HEK293 (cell line): ENCODE data around the gene NEO1.

ENCODE experiments used
- GFI1B ChIP-seq: fragments of 450-650 bp; formaldehyde crosslinking; IDR thresholded peaks from 2 replicates; pipeline ENCODE4 v1.5.1; 2016; ENCODE audit warnings: missing biosample characterization, missing genetic modification characterization
- GLI2 ChIP-seq: fragments of 450-650 bp; formaldehyde crosslinking; IDR thresholded peaks from 2 replicates; pipeline ENCODE4; 2017; ENCODE audit warnings: missing biosample characterization, missing genetic modification characterization, low read depth, borderline replicate concordance
- GLI4 ChIP-seq: fragments of 450-650 bp; formaldehyde crosslinking; IDR thresholded peaks from 2 replicates; pipeline ENCODE4 v1.5.1; 2016; ENCODE audit warnings: missing biosample characterization, missing genetic modification characterization
- HOXA7 ChIP-seq: sonication (generic); formaldehyde crosslinking; IDR thresholded peaks from 2 replicates; pipeline ENCODE4 v1.8.1; 2022; ENCODE audit warnings: missing genetic modification reagents, borderline replicate concordance
- PRDM2 ChIP-seq: fragments of 450-650 bp; formaldehyde crosslinking; IDR thresholded peaks from 2 replicates; pipeline ENCODE4 v1.5.1; 2016; ENCODE audit warnings: missing biosample characterization, missing genetic modification characterization, borderline replicate concordance
- PRDM6 ChIP-seq: fragments of 450-650 bp; formaldehyde crosslinking; IDR thresholded peaks from 2 replicates; pipeline ENCODE4 v1.5.1; 2017; ENCODE audit warnings: missing biosample characterization, missing genetic modification characterization
- SP3 ChIP-seq: fragments of 450-650 bp; formaldehyde crosslinking; IDR thresholded peaks from 2 replicates; pipeline ENCODE4 v1.5.1; 2016; ENCODE audit warnings: missing biosample characterization, missing genetic modification characterization
- ZBTB10 ChIP-seq: fragments of 450-650 bp; formaldehyde crosslinking; IDR thresholded peaks from 2 replicates; pipeline ENCODE4 v1.5.1; 2016; ENCODE audit warnings: missing biosample characterization, missing genetic modification characterization
- ZNF157 ChIP-seq: fragments of 450-650 bp; formaldehyde crosslinking; IDR thresholded peaks from 2 replicates; pipeline ENCODE4 v1.5.1; 2016; ENCODE audit warnings: missing biosample characterization, missing genetic modification characterization
- ZNF169 ChIP-seq: fragments of 450-650 bp; formaldehyde crosslinking; IDR thresholded peaks from 2 replicates; pipeline ENCODE4 v1.5.1; 2016; ENCODE audit warnings: missing biosample characterization, missing genetic modification characterization
- ZNF211 ChIP-seq: fragments of 450-650 bp; formaldehyde crosslinking; IDR thresholded peaks from 2 replicates; pipeline ENCODE4 v1.5.1; 2016; ENCODE audit warnings: low read depth, missing biosample characterization, missing genetic modification characterization
- ZNF214 ChIP-seq: fragments of 450-650 bp; formaldehyde crosslinking; IDR thresholded peaks from 2 replicates; pipeline ENCODE4 v1.5.1; 2017; ENCODE audit warnings: missing biosample characterization, mild to moderate bottlenecking, missing genetic modification characterization, borderline replicate concordance
- ZNF324 ChIP-seq: fragments of 450-650 bp; formaldehyde crosslinking; IDR thresholded peaks from 2 replicates; pipeline ENCODE4 v1.5.1; 2016; ENCODE audit warnings: missing biosample characterization, missing genetic modification characterization
- ZNF335 ChIP-seq: fragments of 450-650 bp; formaldehyde crosslinking; conservative IDR thresholded peaks from 2 replicates; pipeline ENCODE4 v1.5.1; 2016; ENCODE audit warnings: missing biosample characterization, missing genetic modification characterization
- ZNF473 ChIP-seq: fragments of 450-650 bp; formaldehyde crosslinking; IDR thresholded peaks from 2 replicates; pipeline ENCODE4 v1.5.1; 2017; ENCODE audit warnings: missing biosample characterization, missing genetic modification characterization
- ZNF501 ChIP-seq: fragments of 450-650 bp; formaldehyde crosslinking; IDR thresholded peaks from 2 replicates; pipeline ENCODE4 v1.5.1; 2016; ENCODE audit warnings: missing biosample characterization, missing genetic modification characterization
- ZNF560 ChIP-seq: fragments of 450-650 bp; formaldehyde crosslinking; IDR thresholded peaks from 2 replicates; pipeline ENCODE4 v1.5.1; 2017; ENCODE audit warnings: missing biosample characterization, missing genetic modification characterization, borderline replicate concordance
- ZNF624 ChIP-seq: fragments of 450-650 bp; formaldehyde crosslinking; IDR thresholded peaks from 2 replicates; pipeline ENCODE4 v1.5.1; 2017; ENCODE audit warnings: missing biosample characterization, missing genetic modification characterization
- ZNF626 ChIP-seq: fragments of 450-650 bp; sonication (Bioruptor Pico); formaldehyde crosslinking; IDR thresholded peaks from 2 replicates; pipeline ENCODE4 v1.5.1; 2018; ENCODE audit warnings: missing biosample characterization, missing genetic modification characterization, inconsistent platforms
- ZNF629 ChIP-seq: fragments of 450-650 bp; formaldehyde crosslinking; IDR thresholded peaks from 2 replicates; pipeline ENCODE4 v1.5.1; 2017; ENCODE audit warnings: missing biosample characterization, missing genetic modification characterization
- ZNF658 ChIP-seq: fragments of 450-650 bp; formaldehyde crosslinking; IDR thresholded peaks from 2 replicates; pipeline ENCODE4; 2016; ENCODE audit warnings: missing biosample characterization, missing genetic modification characterization
- ZNF701 ChIP-seq: fragments of 450-650 bp; formaldehyde crosslinking; IDR thresholded peaks from 2 replicates; pipeline ENCODE4 v1.5.1; 2016; ENCODE audit warnings: missing biosample characterization, missing genetic modification characterization
- ZSCAN18 ChIP-seq: fragments of 450-650 bp; formaldehyde crosslinking; IDR thresholded peaks from 2 replicates; pipeline ENCODE4 v1.5.1; 2016; ENCODE audit warnings: missing biosample characterization, missing genetic modification characterization
- TF ChIP-seq, protein P1 (sequence below): fragments of 450-650 bp; formaldehyde crosslinking; IDR thresholded peaks from 2 replicates; pipeline ENCODE4 v1.5.1; 2017; ENCODE audit warnings: missing biosample characterization, missing genetic modification characterization
- TF ChIP-seq, protein P2 (sequence below): fragments of 450-650 bp; formaldehyde crosslinking; IDR thresholded peaks from 2 replicates; pipeline ENCODE4 v1.5.1; 2016; ENCODE audit warnings: missing biosample characterization, missing genetic modification characterization

Gene NEO1

DNA sequence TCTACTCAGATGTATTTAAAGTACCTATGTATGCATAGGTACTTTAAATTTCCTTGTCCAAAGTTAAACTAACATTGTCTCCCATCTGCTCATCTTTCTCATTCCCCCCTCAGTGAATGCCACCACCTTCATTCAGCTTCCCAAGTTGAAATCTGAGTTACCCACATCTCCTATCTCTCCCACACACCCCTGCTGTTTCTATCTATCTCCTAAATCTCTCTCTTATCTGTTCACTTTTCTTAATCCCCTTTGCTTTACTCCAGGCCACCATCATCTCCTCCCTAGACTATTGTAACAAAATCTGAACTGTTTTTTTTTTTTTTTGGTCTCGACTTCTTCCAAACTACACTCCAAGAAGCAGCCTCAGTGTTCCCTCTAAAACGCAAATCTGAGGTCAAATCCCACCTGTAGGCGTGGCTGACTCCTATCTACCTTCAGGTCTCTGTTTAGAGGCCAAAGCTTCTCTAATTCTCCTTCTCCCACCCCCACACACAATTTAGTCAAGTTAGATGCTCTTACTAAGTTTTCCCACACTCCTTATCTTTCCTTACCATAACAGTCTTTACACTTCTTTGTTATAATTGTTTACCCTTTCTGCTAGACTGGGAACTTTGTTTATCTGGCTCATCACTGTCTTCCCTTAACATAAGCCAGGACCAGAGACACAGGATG lies 3.5 kb upstream of the NEO1 start (continued):
- no peak for TF ChIP-seq PRDM6 (tag by site-specific recombination)
- no peak for TF ChIP-seq ZNF473 (tag by site-specific recombination)
- no peak for TF ChIP-seq ZNF214 (tag by site-specific recombination)
- TF ChIP-seq ZNF629 (tag by site-specific recombination) = no peak
- no peak for TF ChIP-seq ZNF701 (tag by site-specific recombination)
- TF ChIP-seq ZBTB10 (tag by site-specific recombination) = no peak
- TF ChIP-seq, protein P1, sequence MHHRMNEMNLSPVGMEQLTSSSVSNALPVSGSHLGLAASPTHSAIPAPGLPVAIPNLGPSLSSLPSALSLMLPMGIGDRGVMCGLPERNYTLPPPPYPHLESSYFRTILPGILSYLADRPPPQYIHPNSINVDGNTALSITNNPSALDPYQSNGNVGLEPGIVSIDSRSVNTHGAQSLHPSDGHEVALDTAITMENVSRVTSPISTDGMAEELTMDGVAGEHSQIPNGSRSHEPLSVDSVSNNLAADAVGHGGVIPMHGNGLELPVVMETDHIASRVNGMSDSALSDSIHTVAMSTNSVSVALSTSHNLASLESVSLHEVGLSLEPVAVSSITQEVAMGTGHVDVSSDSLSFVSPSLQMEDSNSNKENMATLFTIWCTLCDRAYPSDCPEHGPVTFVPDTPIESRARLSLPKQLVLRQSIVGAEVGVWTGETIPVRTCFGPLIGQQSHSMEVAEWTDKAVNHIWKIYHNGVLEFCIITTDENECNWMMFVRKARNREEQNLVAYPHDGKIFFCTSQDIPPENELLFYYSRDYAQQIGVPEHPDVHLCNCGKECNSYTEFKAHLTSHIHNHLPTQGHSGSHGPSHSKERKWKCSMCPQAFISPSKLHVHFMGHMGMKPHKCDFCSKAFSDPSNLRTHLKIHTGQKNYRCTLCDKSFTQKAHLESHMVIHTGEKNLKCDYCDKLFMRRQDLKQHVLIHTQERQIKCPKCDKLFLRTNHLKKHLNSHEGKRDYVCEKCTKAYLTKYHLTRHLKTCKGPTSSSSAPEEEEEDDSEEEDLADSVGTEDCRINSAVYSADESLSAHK (tag by site-specific recombination) = no peak
- peak; percentile 65; the same call in 1 of the 2 replicates for TF ChIP-seq ZNF211 (tag by site-specific recombination)
- TF ChIP-seq ZSCAN18 (tag by site-specific recombination) = no peak
- TF ChIP-seq GLI4 (tag by site-specific recombination) = no peak
- TF ChIP-seq HOXA7 (CRISPR knock-in tag) = no peak
- TF ChIP-seq, protein P2, sequence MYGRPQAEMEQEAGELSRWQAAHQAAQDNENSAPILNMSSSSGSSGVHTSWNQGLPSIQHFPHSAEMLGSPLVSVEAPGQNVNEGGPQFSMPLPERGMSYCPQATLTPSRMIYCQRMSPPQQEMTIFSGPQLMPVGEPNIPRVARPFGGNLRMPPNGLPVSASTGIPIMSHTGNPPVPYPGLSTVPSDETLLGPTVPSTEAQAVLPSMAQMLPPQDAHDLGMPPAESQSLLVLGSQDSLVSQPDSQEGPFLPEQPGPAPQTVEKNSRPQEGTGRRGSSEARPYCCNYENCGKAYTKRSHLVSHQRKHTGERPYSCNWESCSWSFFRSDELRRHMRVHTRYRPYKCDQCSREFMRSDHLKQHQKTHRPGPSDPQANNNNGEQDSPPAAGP (tag by site-specific recombination) = no peak
- no peak for TF ChIP-seq ZNF157 (tag by site-specific recombination)
- no peak for TF ChIP-seq ZNF624 (tag by site-specific recombination)
- no peak for TF ChIP-seq GFI1B
- no peak for TF ChIP-seq ZNF626 (tag by site-specific recombination)
- no peak for TF ChIP-seq PRDM2 (tag by site-specific recombination)
- TF ChIP-seq ZNF560 (tag by site-specific recombination) = no peak
- TF ChIP-seq ZNF658 = no peak
- TF ChIP-seq ZNF324 (tag by site-specific recombination) = no peak
- no peak for TF ChIP-seq SP3 (tag by site-specific recombination)
- TF ChIP-seq ZNF169 (tag by site-specific recombination) = no peak
- TF ChIP-seq ZNF335 (tag by site-specific recombination) = no peak
- TF ChIP-seq ZNF501 (tag by site-specific recombination) = no peak
- TF ChIP-seq GLI2 = no peak
